ENCODE results near the gene NAALADL2. TPM values are rescaled to one million over a fixed set of nuclear protein-coding genes. Genes with fewer than 3 reads are reported as not detected.

The NAALADL2 gene
- total RNA-seq, 1 experiment from 2014 or later, result not detected

GRCh38 chr3:175381685-175382084 is 522.6 kb downstream of the NAALADL2 start:
- no peak overlapping the region for H3K9ac ChIP-seq (ENCODE audit: low read length)

GRCh38 chr3:175383371-175383770 is 524.2 kb downstream of the NAALADL2 start:
- Histone ChIP-seq H3K9ac (ENCODE audit: low read length) (no peak overlapping the region), H3K79me2 (ENCODE audit: low read length) (no peaks in the 10 kb centered on the region), H3K4me1 (ENCODE audit: low read length) (no peaks in the 10 kb centered on the region), H3K4me3 (ENCODE audit: low read length) (no peak overlapping the region), H2AFZ (ENCODE audit: low read length) (no peak overlapping the region), H4K20me1 (ENCODE audit: insufficient read depth, low read depth, low read length) (no peaks in the 10 kb centered on the region), H3K9me2 (replicated peaks; ENCODE audit: insufficient read depth, low read length) (no peaks in the 10 kb centered on the region), H3K4me2 (ENCODE audit: low read depth, low read length, poor library complexity, severe bottlenecking) (no peak overlapping the region), H3K27ac (ENCODE audit: low read length) (no peak overlapping the region), H3K36me3 (ENCODE audit: insufficient read depth, low read length) (no peaks in the 10 kb centered on the region), H3K27me3 (ENCODE audit: low read length) (no peaks in the 10 kb centered on the region), H3K9me3 (ENCODE audit: low read length) (peaks cover 30% of the 10 kb centered on the region)
- no peak for DNase-seq

More at GRCh38 chr3:175381685-175382084, 522.6 kb downstream of the NAALADL2 start:
- no peak overlapping the region for H2AFZ ChIP-seq (ENCODE audit: low read length)
- H3K9me3 ChIP-seq (ENCODE audit: low read length), result peaks cover 34% of the 10 kb centered on the region
- H3K79me2 ChIP-seq (ENCODE audit: low read length), result no peaks in the 10 kb centered on the region
- H3K36me3 ChIP-seq (ENCODE audit: insufficient read depth, low read length), result no peaks in the 10 kb centered on the region
- no peak overlapping the region for H3K4me2 ChIP-seq (ENCODE audit: low read depth, low read length, poor library complexity, severe bottlenecking)
- DNase-seq, result no peak
- no peaks in the 10 kb centered on the region for H3K27me3 ChIP-seq (ENCODE audit: low read length)
- no peaks in the 10 kb centered on the region for H4K20me1 ChIP-seq (ENCODE audit: insufficient read depth, low read depth, low read length)
- no peak overlapping the region for H3K27ac ChIP-seq (ENCODE audit: low read length)
- no peaks in the 10 kb centered on the region for H3K9me2 ChIP-seq (replicated peaks; ENCODE audit: insufficient read depth, low read length)
- H3K4me3 ChIP-seq (ENCODE audit: low read length), result no peak overlapping the region
- no peaks in the 10 kb centered on the region for H3K4me1 ChIP-seq (ENCODE audit: low read length)

GRCh38 chr3:175383813-175384212 is 524.7 kb downstream of the NAALADL2 start:
- Histone ChIP-seq H3K27ac (ENCODE audit: low read length) (no peak overlapping the region), H3K4me3 (ENCODE audit: low read length) (no peak overlapping the region), H4K20me1 (ENCODE audit: insufficient read depth, low read depth, low read length) (no peaks in the 10 kb centered on the region), H3K9me3 (ENCODE audit: low read length) (peaks cover 28% of the 10 kb centered on the region), H3K9ac (ENCODE audit: low read length) (no peak overlapping the region), H3K79me2 (ENCODE audit: low read length) (no peaks in the 10 kb centered on the region), H3K4me2 (ENCODE audit: low read depth, low read length, poor library complexity, severe bottlenecking) (no peak overlapping the region), H3K36me3 (ENCODE audit: insufficient read depth, low read length) (no peaks in the 10 kb centered on the region), H2AFZ (ENCODE audit: low read length) (no peak overlapping the region), H3K9me2 (replicated peaks; ENCODE audit: insufficient read depth, low read length) (no peaks in the 10 kb centered on the region), H3K27me3 (ENCODE audit: low read length) (no peaks in the 10 kb centered on the region), H3K4me1 (ENCODE audit: low read length) (no peaks in the 10 kb centered on the region)
- no peak for DNase-seq

- Histone ChIP-seq H3K9me3 (ENCODE audit: low read length) (peaks cover 26% of the 10 kb centered on the region), H3K4me3 (ENCODE audit: low read length) (no peak overlapping the region), H3K4me2 (ENCODE audit: low read depth, low read length, poor library complexity, severe bottlenecking) (no peak overlapping the region), H3K79me2 (ENCODE audit: low read length) (no peaks in the 10 kb centered on the region), H3K27ac (ENCODE audit: low read length) (no peak overlapping the region), H3K27me3 (ENCODE audit: low read length) (no peaks in the 10 kb centered on the region), H3K4me1 (ENCODE audit: low read length) (no peaks in the 10 kb centered on the region), H3K9me2 (replicated peaks; ENCODE audit: insufficient read depth, low read length) (no peaks in the 10 kb centered on the region), H4K20me1 (ENCODE audit: insufficient read depth, low read depth, low read length) (no peaks in the 10 kb centered on the region), H3K9ac (ENCODE audit: low read length) (no peak overlapping the region), H2AFZ (ENCODE audit: low read length) (no peak overlapping the region), H3K36me3 (ENCODE audit: insufficient read depth, low read length) (no peaks in the 10 kb centered on the region)
- no peak for DNase-seq
These were observed 525.4 kb downstream of the NAALADL2 start for GRCh38 chr3:175384569-175384968.

DNA sequence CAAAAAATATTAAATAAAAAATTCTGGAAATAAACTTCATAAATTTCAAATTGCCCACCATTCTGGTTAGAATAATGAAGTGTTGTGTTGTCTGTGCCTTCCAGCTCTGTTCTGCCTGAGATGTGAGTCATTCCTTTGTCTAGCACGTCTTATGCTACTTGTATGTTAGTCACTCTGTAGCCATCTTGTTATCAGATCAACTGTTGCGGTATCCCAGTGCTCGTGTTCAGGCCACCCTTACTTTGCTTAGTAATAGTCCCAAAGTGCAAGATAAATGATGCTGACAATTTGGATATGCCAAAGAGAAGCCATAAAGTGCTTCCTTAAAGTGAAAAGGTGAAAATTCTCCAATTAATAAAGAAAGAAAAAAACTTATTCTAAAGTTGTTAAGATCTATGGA is 527.5 kb downstream of the NAALADL2 start:
- Histone ChIP-seq H3K4me2 (ENCODE audit: low read depth, low read length, poor library complexity, severe bottlenecking) (no peak overlapping the region), H3K36me3 (ENCODE audit: insufficient read depth, low read length) (no peaks in the 10 kb centered on the region), H3K4me1 (ENCODE audit: low read length) (no peaks in the 10 kb centered on the region)

DNA sequence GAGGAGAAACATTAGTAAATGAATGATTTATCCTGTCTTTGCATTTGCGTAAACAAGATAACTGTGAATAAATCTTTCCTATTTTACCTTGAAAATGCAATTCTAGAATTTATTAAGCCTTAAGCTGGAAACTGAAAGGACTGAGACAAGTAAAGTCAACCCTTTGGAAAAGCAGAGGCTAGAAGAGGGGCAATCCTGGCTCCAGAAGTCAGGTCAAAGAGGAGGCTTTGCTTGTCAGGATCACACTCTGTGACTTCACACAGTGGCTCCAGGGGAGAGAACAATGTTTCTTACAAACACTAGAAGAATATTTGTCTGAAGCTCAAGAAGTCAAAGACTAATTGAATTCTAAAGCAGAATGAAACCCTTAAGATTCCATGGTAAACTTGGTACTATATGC is 530.4 kb downstream of the NAALADL2 start:
- no peak overlapping the region for H3K9ac ChIP-seq (ENCODE audit: low read length)
- H3K79me2 ChIP-seq (ENCODE audit: low read length), result no peaks in the 10 kb centered on the region
- no peaks in the 10 kb centered on the region for H3K9me2 ChIP-seq (replicated peaks; ENCODE audit: insufficient read depth, low read length)
- H3K4me1 ChIP-seq (ENCODE audit: low read length), result no peaks in the 10 kb centered on the region
- H3K36me3 ChIP-seq (ENCODE audit: insufficient read depth, low read length), result no peaks in the 10 kb centered on the region
- H3K4me3 ChIP-seq (ENCODE audit: low read length), result no peak overlapping the region
- H4K20me1 ChIP-seq (ENCODE audit: insufficient read depth, low read depth, low read length), result no peaks in the 10 kb centered on the region
- no peak overlapping the region for H2AFZ ChIP-seq (ENCODE audit: low read length)
- no peak overlapping the region for H3K27ac ChIP-seq (ENCODE audit: low read length)
- no peaks in the 10 kb centered on the region for H3K27me3 ChIP-seq (ENCODE audit: low read length)
- no peak overlapping the region for H3K4me2 ChIP-seq (ENCODE audit: low read depth, low read length, poor library complexity, severe bottlenecking)
- H3K9me3 ChIP-seq (ENCODE audit: low read length), result peaks cover 49% of the 10 kb centered on the region
- DNase-seq, result no peak

More for the DNA sequence above, 527.5 kb downstream of the NAALADL2 start:
- Histone ChIP-seq H3K4me3 (ENCODE audit: low read length) (no peak overlapping the region), H4K20me1 (ENCODE audit: insufficient read depth, low read depth, low read length) (no peaks in the 10 kb centered on the region), H2AFZ (ENCODE audit: low read length) (no peak overlapping the region), H3K9me2 (replicated peaks; ENCODE audit: insufficient read depth, low read length) (no peaks in the 10 kb centered on the region), H3K79me2 (ENCODE audit: low read length) (no peaks in the 10 kb centered on the region), H3K9me3 (ENCODE audit: low read length) (peaks cover 29% of the 10 kb centered on the region), H3K27me3 (ENCODE audit: low read length) (no peaks in the 10 kb centered on the region), H3K27ac (ENCODE audit: low read length) (no peak overlapping the region), H3K9ac (ENCODE audit: low read length) (no peak overlapping the region)
- DNase-seq, result no peak

DNA sequence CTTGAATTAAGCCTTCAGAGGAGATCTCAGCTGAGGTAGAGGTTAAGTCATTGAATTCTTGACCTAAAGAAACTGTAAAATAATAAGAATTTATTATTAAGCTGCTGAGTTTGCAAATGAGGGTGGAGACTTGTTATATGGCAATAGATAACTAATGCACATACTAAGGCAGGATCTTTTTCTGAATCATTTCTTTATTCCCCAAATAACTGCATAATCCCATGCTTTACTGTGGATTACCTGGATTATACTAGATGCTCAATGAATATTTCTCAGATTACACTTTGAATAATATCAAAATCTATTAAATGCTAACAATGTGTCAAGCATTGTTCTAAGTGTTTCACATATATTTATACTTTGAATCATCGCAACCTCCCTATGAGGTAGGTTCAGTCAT is 532.5 kb downstream of the NAALADL2 start:
- Histone ChIP-seq H3K4me1 (ENCODE audit: low read length) (no peaks in the 10 kb centered on the region), H2AFZ (ENCODE audit: low read length) (no peak overlapping the region), H3K4me3 (ENCODE audit: low read length) (no peak overlapping the region), H3K9me3 (ENCODE audit: low read length) (peaks cover 47% of the 10 kb centered on the region), H4K20me1 (ENCODE audit: insufficient read depth, low read depth, low read length) (no peaks in the 10 kb centered on the region), H3K9me2 (replicated peaks; ENCODE audit: insufficient read depth, low read length) (no peaks in the 10 kb centered on the region), H3K9ac (ENCODE audit: low read length) (no peak overlapping the region), H3K79me2 (ENCODE audit: low read length) (no peaks in the 10 kb centered on the region), H3K27ac (ENCODE audit: low read length) (no peak overlapping the region), H3K36me3 (ENCODE audit: insufficient read depth, low read length) (no peaks in the 10 kb centered on the region), H3K27me3 (ENCODE audit: low read length) (no peaks in the 10 kb centered on the region), H3K4me2 (ENCODE audit: low read depth, low read length, poor library complexity, severe bottlenecking) (no peak overlapping the region)
- no peak for DNase-seq

DNA sequence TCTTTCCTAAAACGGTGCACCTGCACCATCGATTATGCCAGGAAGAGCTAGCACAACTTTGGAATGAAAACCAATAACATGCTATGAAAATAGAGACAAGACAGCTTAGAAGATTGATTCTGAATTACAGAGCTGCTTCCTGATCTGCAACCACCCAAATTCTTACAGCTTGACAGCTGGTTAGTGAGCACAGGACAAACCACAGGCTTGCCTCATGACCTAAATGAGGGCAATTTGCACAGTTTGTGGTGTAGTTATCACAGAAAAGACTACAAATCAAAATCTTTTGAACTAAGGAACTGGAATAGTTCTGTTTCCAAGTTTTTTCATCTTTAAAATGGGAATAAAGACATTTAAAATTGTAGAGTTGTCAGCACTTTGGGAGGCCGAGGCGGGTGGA is 533.5 kb downstream of the NAALADL2 start:
- Histone ChIP-seq H3K9me3 (ENCODE audit: low read length) (peaks cover 39% of the 10 kb centered on the region), H3K36me3 (ENCODE audit: insufficient read depth, low read length) (no peaks in the 10 kb centered on the region), H3K4me2 (ENCODE audit: low read depth, low read length, poor library complexity, severe bottlenecking) (no peak overlapping the region), H2AFZ (ENCODE audit: low read length) (no peak overlapping the region), H3K27ac (ENCODE audit: low read length) (no peak overlapping the region), H3K27me3 (ENCODE audit: low read length) (no peaks in the 10 kb centered on the region), H4K20me1 (ENCODE audit: insufficient read depth, low read depth, low read length) (no peaks in the 10 kb centered on the region), H3K4me1 (ENCODE audit: low read length) (no peaks in the 10 kb centered on the region), H3K9me2 (replicated peaks; ENCODE audit: insufficient read depth, low read length) (no peaks in the 10 kb centered on the region), H3K9ac (ENCODE audit: low read length) (no peak overlapping the region), H3K79me2 (ENCODE audit: low read length) (no peaks in the 10 kb centered on the region), H3K4me3 (ENCODE audit: low read length) (no peak overlapping the region)
- no peak for DNase-seq

- H3K27me3 ChIP-seq (ENCODE audit: low read length), result no peaks in the 10 kb centered on the region
- H3K4me3 ChIP-seq (ENCODE audit: low read length), result no peak overlapping the region
- DNase-seq, result no peak
- no peak overlapping the region for H3K27ac ChIP-seq (ENCODE audit: low read length)
- H3K4me2 ChIP-seq (ENCODE audit: low read depth, low read length, poor library complexity, severe bottlenecking), result no peak overlapping the region
- H3K9ac ChIP-seq (ENCODE audit: low read length), result no peak overlapping the region
- H3K9me3 ChIP-seq (ENCODE audit: low read length), result peaks cover 28% of the 10 kb centered on the region
- no peak overlapping the region for H2AFZ ChIP-seq (ENCODE audit: low read length)
- H3K36me3 ChIP-seq (ENCODE audit: insufficient read depth, low read length), result no peaks in the 10 kb centered on the region
- no peaks in the 10 kb centered on the region for H3K9me2 ChIP-seq (replicated peaks; ENCODE audit: insufficient read depth, low read length)
- no peaks in the 10 kb centered on the region for H4K20me1 ChIP-seq (ENCODE audit: insufficient read depth, low read depth, low read length)
- no peaks in the 10 kb centered on the region for H3K79me2 ChIP-seq (ENCODE audit: low read length)
- no peaks in the 10 kb centered on the region for H3K4me1 ChIP-seq (ENCODE audit: low read length)
These were observed 538.2 kb downstream of the NAALADL2 start for GRCh38 chr3:175397372-175397771.
